NB4 (cell line): ENCODE results near the gene EPB41L4A.
A peak's percentile ranks its signal among the peaks of the same experiment; 100 is the strongest.

Source experiments
- DNase-seq: peaks from one replicate; pipeline ENCODE4 v3.0.0; 2010; ENCODE audit warnings: low read depth
- H3K4me3 ChIP-seq: one replicate; pipeline ENCODE4 v1.5.1; 2011; ENCODE audit warnings: mild to moderate bottlenecking, low read depth, low read length, moderate library complexity
- CTCF ChIP-seq: IDR thresholded peaks from one replicate; pipeline ENCODE4 v1.5.1; 2012; ENCODE audit warnings: low read depth, low read length
- MAX ChIP-seq: IDR thresholded peaks from 2 replicates; pipeline ENCODE4 v1.6.1; 2011; ENCODE audit warnings: low read depth, low read length
- MYC ChIP-seq: IDR thresholded peaks from 2 replicates; pipeline ENCODE4 v1.6.1; 2011; ENCODE audit warnings: low read depth, low read length
- POLR2A ChIP-seq: IDR thresholded peaks from 2 replicates; pipeline ENCODE4 v1.6.1; 2011; ENCODE audit warnings: mild to moderate bottlenecking; ENCODE audit not compliant: insufficient read length; ENCODE audit errors: extremely low read depth

Gene EPB41L4A

GRCh38 chr5:112159435-112159834 is 259.6 kb downstream of the EPB41L4A start:
- no peak overlapping the region for H3K4me3 ChIP-seq
- TF ChIP-seq MYC, result no peak
- no peak for TF ChIP-seq MAX
- no peak for TF ChIP-seq CTCF
- TF ChIP-seq POLR2A, result no peak
- DNase-seq, result peak; percentile 10

- no peak for TF ChIP-seq POLR2A
- TF ChIP-seq MAX, result no peak
- TF ChIP-seq CTCF, result no peak
- no peak for TF ChIP-seq MYC
- no peak for DNase-seq
- H3K4me3 ChIP-seq, result no peak overlapping the region
Observed at GRCh38 chr5:112156211-112156610, 262.9 kb downstream of the EPB41L4A start.

GRCh38 chr5:112154940-112155686 is 264.0 kb downstream of the EPB41L4A start:
- TF ChIP-seq CTCF (no peak), MYC (no peak), MAX (no peak), POLR2A (no peak)
- H3K4me3 ChIP-seq, result no peak overlapping the region
- no peak for DNase-seq

- TF ChIP-seq MYC (no peak), MAX (no peak), CTCF (no peak), POLR2A (no peak)
- DNase-seq, result no peak
- H3K4me3 ChIP-seq, result no peak overlapping the region
Observed at GRCh38 chr5:112149727-112150126, 269.4 kb downstream of the EPB41L4A start.

GRCh38 chr5:112146323-112147226 is 272.5 kb downstream of the EPB41L4A start:
- DNase-seq, result peak; percentile 74
- TF ChIP-seq POLR2A, result no peak
- TF ChIP-seq CTCF, result peak; percentile 59
- no peak overlapping the region for H3K4me3 ChIP-seq
